Fibroblast of pulmonary artery (primary cell): ENCODE results near the gene KIRREL3.

Source experiments
- DNase-seq: peaks from one replicate; pipeline ENCODE4 v3.0.0-alpha.2; 2010; ENCODE audit warnings: low read depth
- H3K4me3 ChIP-seq: replicated peaks from 2 replicates; pipeline ENCODE4 v1.5.1; 2011; ENCODE audit warnings: low read depth, mild to moderate bottlenecking, control low read depth, low read length, moderate library complexity
- CTCF ChIP-seq: IDR thresholded peaks from 2 replicates; pipeline ENCODE4 v1.5.1; 2011; ENCODE audit warnings: mild to moderate bottlenecking, control low read depth, low read length, inconsistent platforms; ENCODE audit errors: missing control alignments

KIRREL3 gene

GRCh38 chr11:126682590-126682989, 318.0 kb downstream of the KIRREL3 start:
- no peak for TF ChIP-seq CTCF

GRCh38 chr11:126680700-126681099, 319.9 kb downstream of the KIRREL3 start:
- TF ChIP-seq CTCF, result no peak
- no peak for DNase-seq

More at GRCh38 chr11:126682590-126682989, 318.0 kb downstream of the KIRREL3 start:
- no peak overlapping the region for H3K4me3 ChIP-seq
- no peak for DNase-seq

DNA sequence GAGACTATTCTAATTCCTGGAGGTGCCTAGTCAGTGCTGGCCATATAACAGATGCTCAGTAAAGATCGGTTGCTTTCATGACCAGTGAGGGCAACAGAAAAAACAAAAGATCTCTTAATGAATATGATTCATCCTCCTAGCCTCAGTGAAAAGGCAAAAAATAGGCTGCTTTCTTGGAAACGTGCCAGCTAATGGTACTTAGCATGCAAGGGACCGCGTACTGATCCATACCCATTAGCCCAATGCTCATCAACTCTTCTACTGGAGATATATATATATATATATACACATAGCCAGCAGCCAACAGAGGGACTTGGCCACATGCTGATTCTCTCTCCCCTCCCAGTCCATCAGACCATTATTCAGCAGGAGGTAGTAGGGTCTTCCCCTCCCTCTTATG, 320.4 kb downstream of the KIRREL3 start:
- H3K4me3 ChIP-seq, result no peak overlapping the region
- no peak for DNase-seq
- TF ChIP-seq CTCF, result no peak

More at GRCh38 chr11:126680700-126681099, 319.9 kb downstream of the KIRREL3 start:
- H3K4me3 ChIP-seq, result no peak overlapping the region

- no peak for DNase-seq
- no peak overlapping the region for H3K4me3 ChIP-seq
- TF ChIP-seq CTCF, result no peak
These were observed 321.5 kb downstream of the KIRREL3 start for GRCh38 chr11:126679033-126679432.

DNA sequence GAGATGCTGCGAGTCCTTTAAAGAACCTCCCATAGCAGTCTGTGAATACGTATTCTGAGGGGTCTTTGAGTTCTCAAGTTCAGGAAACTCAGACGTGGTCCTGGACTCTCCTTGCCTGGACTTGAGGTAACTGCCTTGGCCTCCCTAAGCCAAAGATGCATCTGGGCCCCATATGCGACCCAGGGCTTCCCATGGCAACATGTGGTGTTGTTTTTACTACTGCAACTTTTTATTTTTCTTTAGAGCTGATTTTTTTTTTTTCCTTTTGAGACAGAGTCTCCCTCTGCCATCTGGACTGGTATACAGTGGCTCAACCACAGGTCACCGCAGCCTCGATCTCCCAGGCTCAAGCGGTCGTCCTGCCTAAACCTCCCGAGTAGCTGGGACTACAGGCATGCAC, 324.0 kb downstream of the KIRREL3 start:
- no peak overlapping the region for H3K4me3 ChIP-seq
- TF ChIP-seq CTCF, result no peak
- no peak for DNase-seq

DNA sequence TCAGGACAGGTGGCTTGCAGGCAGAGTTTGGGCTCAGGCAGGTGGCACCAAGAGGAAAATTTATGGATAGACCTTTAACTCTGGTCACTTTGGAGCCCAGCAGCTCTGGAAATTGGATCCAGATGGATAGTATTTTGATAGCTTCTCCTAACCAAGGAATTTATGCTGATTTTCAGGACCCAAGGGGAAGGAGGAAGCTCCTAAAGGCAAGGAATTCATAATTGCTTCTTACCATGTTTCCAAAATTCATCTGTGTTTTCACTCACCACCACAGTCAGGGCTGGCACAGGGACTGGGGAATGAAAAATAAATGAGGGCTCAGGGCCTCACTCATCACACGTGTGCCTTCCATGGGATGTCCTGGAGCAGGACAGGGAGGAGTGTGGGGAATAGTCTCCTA, 327.3 kb downstream of the KIRREL3 start:
- no peak overlapping the region for H3K4me3 ChIP-seq
- TF ChIP-seq CTCF, result no peak
- DNase-seq, result no peak

DNA sequence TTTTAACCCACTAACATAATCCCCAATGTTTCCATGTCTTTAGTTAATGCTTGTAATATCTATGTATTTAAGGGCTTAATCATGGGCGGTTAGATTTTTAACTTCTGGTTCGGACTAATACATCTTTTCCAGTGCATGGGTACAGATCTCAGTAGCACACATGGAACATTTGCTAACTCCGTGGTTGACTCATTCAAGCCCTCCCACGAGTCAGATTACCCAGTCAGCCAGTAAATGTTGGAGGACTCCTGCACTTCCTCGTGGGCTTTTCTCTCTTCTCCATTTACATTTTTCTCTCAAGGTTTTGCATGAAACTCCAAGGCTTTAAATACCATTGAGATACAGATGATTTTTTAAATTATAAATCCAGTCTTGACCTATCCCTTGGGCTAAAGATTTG, 331.2 kb downstream of the KIRREL3 start:
- no peak overlapping the region for H3K4me3 ChIP-seq
- no peak for TF ChIP-seq CTCF
- DNase-seq, result peak; percentile 8
